H9 (cell line): ENCODE results near the gene VPS13A. TPM values are rescaled to one million over a fixed set of nuclear protein-coding genes. Genes with fewer than 3 reads are reported as not detected.

Source experiments
- DNase-seq: peaks from one replicate; pipeline ENCODE4 v3.0.0-alpha.2; 2017
- H2AFZ ChIP-seq: one replicate; pipeline ENCODE4 v1.6.1; 2013; ENCODE audit warnings: mild to moderate bottlenecking, low read length, control low read depth, moderate library complexity
- H2AK5ac ChIP-seq: 2 replicates; pipeline ENCODE4 v1.6.1; 2013; ENCODE audit warnings: low read length, control low read depth, mixed read lengths; ENCODE audit not compliant: insufficient read length
- H2BK120ac ChIP-seq: one replicate; pipeline ENCODE4 v1.6.1; 2013; ENCODE audit warnings: low read depth, mild to moderate bottlenecking, low read length, control low read depth, inconsistent platforms; ENCODE audit not compliant: poor library complexity, severe bottlenecking
- H2BK12ac ChIP-seq: 2 replicates; pipeline ENCODE4 v1.6.1; 2013; ENCODE audit warnings: low read length, control low read depth, mixed read lengths, low read depth; ENCODE audit not compliant: insufficient read length
- H2BK15ac ChIP-seq: 2 replicates; pipeline ENCODE4 v1.6.1; 2013; ENCODE audit warnings: low read depth, low read length, control low read depth
- H2BK20ac ChIP-seq: one replicate; pipeline ENCODE4 v1.6.1; 2013; ENCODE audit warnings: low read depth, mild to moderate bottlenecking, low read length, control low read depth, inconsistent platforms; ENCODE audit not compliant: poor library complexity, severe bottlenecking
- H2BK5ac ChIP-seq: 2 replicates; pipeline ENCODE4 v1.6.1; 2013; ENCODE audit warnings: low read length, control low read depth, mixed read lengths; ENCODE audit not compliant: insufficient read length
- H3K14ac ChIP-seq: 2 replicates; pipeline ENCODE4 v1.6.1; 2013; ENCODE audit warnings: low read length, control low read depth; ENCODE audit not compliant: insufficient read depth
- H3K18ac ChIP-seq: 2 replicates; pipeline ENCODE4 v1.6.1; 2013; ENCODE audit warnings: low read depth, mild to moderate bottlenecking, mixed read lengths, low read length, control low read depth; ENCODE audit not compliant: insufficient read length
- H3K23ac ChIP-seq: 2 replicates; pipeline ENCODE4 v1.6.1; 2013; ENCODE audit warnings: low read length, control low read depth, mixed read lengths, low read depth; ENCODE audit not compliant: insufficient read length
- H3K23me2 ChIP-seq: 2 replicates; pipeline ENCODE4 v1.6.1; 2013; ENCODE audit warnings: low read depth, mild to moderate bottlenecking, mixed read lengths, low read length, control low read depth; ENCODE audit not compliant: insufficient read length, poor library complexity, severe bottlenecking
- H3K27ac ChIP-seq: 2 replicates; pipeline ENCODE4 v1.5.1; 2013; ENCODE audit warnings: low read length, control low read depth, mixed read lengths, low read depth; ENCODE audit not compliant: insufficient read length
- H3K27me3 ChIP-seq: 2 replicates; pipeline ENCODE4 v1.6.1; 2013; ENCODE audit warnings: low read length, control low read depth, inconsistent platforms; ENCODE audit not compliant: insufficient read depth
- H3K4ac ChIP-seq: 2 replicates; pipeline ENCODE4 v1.6.1; 2013; ENCODE audit warnings: low read depth, mild to moderate bottlenecking, control low read depth, inconsistent platforms, low read length, moderate library complexity
- H3K4me1 ChIP-seq: 2 replicates; pipeline ENCODE4 v1.6.1; 2013; ENCODE audit warnings: low read length, control low read depth, inconsistent platforms; ENCODE audit not compliant: insufficient read depth
- H3K4me2 ChIP-seq: 2 replicates; pipeline ENCODE4 v1.6.1; 2013; ENCODE audit warnings: low read length, control low read depth, mixed read lengths; ENCODE audit not compliant: insufficient read length, insufficient read depth
- H3K56ac ChIP-seq: 2 replicates; pipeline ENCODE4 v1.6.1; 2013; ENCODE audit warnings: low read depth, mild to moderate bottlenecking, mixed read lengths, low read length, control low read depth; ENCODE audit not compliant: insufficient read length
- H3K79me1 ChIP-seq: 2 replicates; pipeline ENCODE4 v1.6.1; 2013; ENCODE audit warnings: low read depth, mild to moderate bottlenecking, moderate library complexity, low read length, control low read depth, inconsistent platforms; ENCODE audit not compliant: insufficient read depth, poor library complexity, severe bottlenecking
- H3K79me2 ChIP-seq: 2 replicates; pipeline ENCODE4 v1.6.1; 2013; ENCODE audit warnings: low read length, control low read depth, inconsistent platforms; ENCODE audit not compliant: insufficient read depth
- H3K9ac ChIP-seq: 2 replicates; pipeline ENCODE4 v1.6.1; 2013; ENCODE audit warnings: low read length, control low read depth, mixed read lengths; ENCODE audit not compliant: insufficient read length; ENCODE audit errors: extremely low read depth
- H3K9me3 ChIP-seq: one replicate; pipeline ENCODE4 v1.6.1; 2013; ENCODE audit warnings: low read depth, low read length, inconsistent platforms; ENCODE audit not compliant: control insufficient read depth
- H3T11ph ChIP-seq: one replicate; pipeline ENCODE4 v1.6.1; 2013; ENCODE audit warnings: mild to moderate bottlenecking, low read length, control low read depth, inconsistent platforms
- H4K20me1 ChIP-seq: one replicate; pipeline ENCODE4 v1.6.1; 2013; ENCODE audit not compliant: control insufficient read depth, insufficient read length, insufficient read depth
- H4K5ac ChIP-seq: 2 replicates; pipeline ENCODE4 v1.6.1; 2013; ENCODE audit warnings: low read depth, mild to moderate bottlenecking, mixed read lengths, low read length, control low read depth; ENCODE audit not compliant: insufficient read length
- H4K8ac ChIP-seq: replicated peaks from 2 replicates; pipeline ENCODE4 v1.6.1; 2013; ENCODE audit warnings: low read length, control low read depth, mixed read lengths, low read depth; ENCODE audit not compliant: insufficient read length
- H4K91ac ChIP-seq: 2 replicates; pipeline ENCODE4 v1.6.1; 2013; ENCODE audit warnings: low read depth, mild to moderate bottlenecking, moderate library complexity, mixed read lengths, low read length, control low read depth; ENCODE audit not compliant: insufficient read length
- H3K27ac Mint-ChIP-seq, 3 experiments: 2 replicates in 2 of 3; 3 replicates in 1 of 3; pipeline ENCODE4 v1.8.0; 2020 to 2021; ENCODE audit warnings: mixed read lengths in 3 of 3, mild to moderate bottlenecking in 1 of 3, moderate library complexity in 1 of 3
- H3K27me3 Mint-ChIP-seq: 2 replicates; pipeline ENCODE4 v1.8.0; 2021; ENCODE audit warnings: low read depth, mild to moderate bottlenecking, moderate library complexity, mixed read lengths
- H3K36me3 Mint-ChIP-seq, 3 experiments: 2 replicates in 2 of 3; 3 replicates in 1 of 3; pipeline ENCODE4 v1.8.0; 2020 to 2021; ENCODE audit warnings: low read depth in 3 of 3, mixed read lengths in 3 of 3; ENCODE audit not compliant: insufficient read depth in 1 of 3
- H3K4me1 Mint-ChIP-seq, 2 experiments: 2 replicates each; pipeline ENCODE4 v1.8.0; 2020; ENCODE audit warnings: mixed read lengths in 2 of 2
- H3K4me3 Mint-ChIP-seq, 2 experiments: 2 replicates in 1 of 2; 3 replicates in 1 of 2; pipeline ENCODE4 v1.8.0; 2020 to 2021; ENCODE audit warnings: mild to moderate bottlenecking in 2 of 2, mixed read lengths in 2 of 2, moderate library complexity in 1 of 2
- H3K9me3 Mint-ChIP-seq, 2 experiments: 2 replicates in 1 of 2; 3 replicates in 1 of 2; pipeline ENCODE4 v1.8.0; 2020; ENCODE audit warnings: mild to moderate bottlenecking in 2 of 2, mixed read lengths in 2 of 2, moderate library complexity in 1 of 2
- WGBS: extraction: QIAGEN DNeasy Blood & Tissue Kit; methylation state at CpG from one replicate; pipeline ENCODE4 v1.1.7; 2013; ENCODE audit warnings: missing lambda C conversion rate, low lambda C conversion rate, mixed read lengths; ENCODE audit not compliant: insufficient read length; ENCODE audit errors: extremely low coverage; 5-methylcytosine and 5-hydroxymethylcytosine counted together
- total RNA-seq: library from RNA; stranded (reverse); gene quantifications from 2 replicates; pipeline ENCODE4 v1.2.1, GENCODE V29; 2021
- TF ChIP-seq, protein P1 (sequence below): fragments of 200-600 bp; sonication (generic); conservative IDR thresholded peaks from 3 replicates; pipeline ENCODE4 v1.8.0; 2021; ENCODE audit warnings: antibody characterized with exemption, mild to moderate bottlenecking

Gene VPS13A
- total RNA-seq, 1 experiment from 2014 or later: 34.0 TPM

DNA sequence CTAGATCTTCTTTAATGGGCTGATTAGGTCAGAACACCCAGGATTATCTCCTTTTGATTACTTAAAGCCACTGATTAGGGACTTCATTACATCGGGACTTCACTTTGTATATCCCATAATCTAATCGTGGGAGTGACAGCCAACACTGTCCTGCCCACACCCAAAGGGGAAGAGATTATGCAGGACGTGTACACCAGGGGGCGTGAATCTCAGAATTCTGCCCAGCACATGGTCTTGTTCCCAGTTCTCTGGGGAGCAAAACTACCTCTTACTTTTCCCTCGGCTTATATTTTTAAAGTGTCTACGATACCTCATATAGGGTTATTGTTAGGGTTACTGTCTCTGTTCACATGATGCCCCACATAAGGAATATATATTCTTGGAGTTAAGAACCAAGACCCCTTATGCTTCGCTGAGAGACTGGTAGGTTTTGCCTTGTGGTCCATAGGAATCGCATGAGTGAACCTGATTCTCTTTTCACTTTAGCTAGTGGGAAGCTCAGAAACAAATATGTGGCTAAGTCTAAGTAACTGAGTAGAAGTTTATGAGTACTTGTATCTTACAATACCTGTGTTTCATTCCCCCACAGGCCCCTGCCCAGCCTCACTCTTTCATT is 278.1 kb downstream of the VPS13A start:
- no peaks in the 10 kb centered on the region for H3K27me3 Mint-ChIP-seq

More for the DNA sequence above, 278.1 kb downstream of the VPS13A start:
- Histone ChIP-seq H2AFZ (no peak overlapping the region), H2AK5ac (no peak overlapping the region), H3K4ac (no peak overlapping the region), H4K5ac (no peak overlapping the region), H3K27ac (no peak overlapping the region), H3K4me2 (no peak overlapping the region), H2BK20ac (no peak overlapping the region), H4K8ac (no peak overlapping the region), H3K23me2 (no peaks in the 10 kb centered on the region), H3K27me3 (no peaks in the 10 kb centered on the region), H2BK5ac (no peak overlapping the region), H2BK15ac (no peak overlapping the region), H3K56ac (no peak overlapping the region), H3K18ac (no peak overlapping the region), H3T11ph (no peak overlapping the region), H3K79me1 (no peaks in the 10 kb centered on the region), H2BK12ac (no peak overlapping the region), H3K23ac (no peak overlapping the region), H3K9ac (no peak overlapping the region), H4K20me1 (no peaks in the 10 kb centered on the region), H3K14ac (no peak overlapping the region), H4K91ac (no peak overlapping the region), H3K79me2 (no peaks in the 10 kb centered on the region), H3K4me1 (no peaks in the 10 kb centered on the region), H2BK120ac (no peak overlapping the region), H3K9me3 (no peaks in the 10 kb centered on the region)
- no peak for DNase-seq
- Mint-ChIP-seq H3K4me3 (no peak overlapping the region), H3K27ac (no peak overlapping the region), H3K4me1 (peaks cover 13 to 27% of the 10 kb centered on the region in 2 experiments), H3K9me3 (peaks cover 5 to 9% of the 10 kb centered on the region in 2 experiments), H3K36me3 (peaks cover 0 to 5% (median 4%) of the 10 kb centered on the region in 3 experiments; a peak in 2 of 7 replicates)
- no CpG with 5 or more reads among the region's 8 CpGs for WGBS
- TF ChIP-seq, protein P1, sequence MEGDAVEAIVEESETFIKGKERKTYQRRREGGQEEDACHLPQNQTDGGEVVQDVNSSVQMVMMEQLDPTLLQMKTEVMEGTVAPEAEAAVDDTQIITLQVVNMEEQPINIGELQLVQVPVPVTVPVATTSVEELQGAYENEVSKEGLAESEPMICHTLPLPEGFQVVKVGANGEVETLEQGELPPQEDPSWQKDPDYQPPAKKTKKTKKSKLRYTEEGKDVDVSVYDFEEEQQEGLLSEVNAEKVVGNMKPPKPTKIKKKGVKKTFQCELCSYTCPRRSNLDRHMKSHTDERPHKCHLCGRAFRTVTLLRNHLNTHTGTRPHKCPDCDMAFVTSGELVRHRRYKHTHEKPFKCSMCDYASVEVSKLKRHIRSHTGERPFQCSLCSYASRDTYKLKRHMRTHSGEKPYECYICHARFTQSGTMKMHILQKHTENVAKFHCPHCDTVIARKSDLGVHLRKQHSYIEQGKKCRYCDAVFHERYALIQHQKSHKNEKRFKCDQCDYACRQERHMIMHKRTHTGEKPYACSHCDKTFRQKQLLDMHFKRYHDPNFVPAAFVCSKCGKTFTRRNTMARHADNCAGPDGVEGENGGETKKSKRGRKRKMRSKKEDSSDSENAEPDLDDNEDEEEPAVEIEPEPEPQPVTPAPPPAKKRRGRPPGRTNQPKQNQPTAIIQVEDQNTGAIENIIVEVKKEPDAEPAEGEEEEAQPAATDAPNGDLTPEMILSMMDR: peak; percentile 72
